Right lobe of liver (tissue), 4 donors: ENCODE data around the gene FNDC3B.

ENCODE experiments used
- CTCF ChIP-seq, 4 donors: fragments of 200-600 bp in 3 of 4; fragments of 450-650 bp in 1 of 4; IDR thresholded peaks; one replicate each; pipeline versions ENCODE4 v1.5.1 to v1.8.0; 2016 to 2022; ENCODE audit warnings: antibody characterized with exemption in 4 of 4, mild to moderate bottlenecking in 2 of 4
- POLR2A ChIP-seq: fragments of 450-650 bp; IDR thresholded peaks from one replicate; pipeline ENCODE4 v1.6.1; 2017; ENCODE audit warnings: antibody characterized with exemption, mild to moderate bottlenecking
- donor health status: DM: no; HTN: no; CAD: no.
- donor health status: DM: no; HTN: no; CAD: no.
- donor health status: DM: no; HTN: yes; CAD: no.

GRCh38 chr3:172142051-172142863 is 102.9 kb downstream of the FNDC3B start:
- no peak for TF ChIP-seq CTCF (IDR thresholded peaks at IDR 0.05)
- TF ChIP-seq POLR2A = no peak
